Fibroblast of lung (primary cell): ENCODE results near the gene MITF. TPM values are rescaled to one million over a fixed set of nuclear protein-coding genes. Genes with fewer than 3 reads are reported as not detected.

ENCODE experiments used
- DNase-seq, 2 donors: peaks; one replicate each; pipeline versions ENCODE4 v3.0.0 to v3.0.0-alpha.2; 2010; ENCODE audit warnings: low read depth in 2 of 2
- H2AFZ ChIP-seq: 2 replicates; pipeline ENCODE4 v1.5.1; 2012; ENCODE audit warnings: low read length, control low read depth, inconsistent platforms
- H3K27ac ChIP-seq: 2 replicates; pipeline ENCODE4 v1.5.1; 2011; ENCODE audit warnings: low read length, control low read depth; ENCODE audit not compliant: insufficient read depth
- H3K27me3 ChIP-seq: 2 replicates; pipeline ENCODE4 v1.5.1; 2011; ENCODE audit warnings: mild to moderate bottlenecking, low read length; ENCODE audit not compliant: control insufficient read depth, insufficient read depth
- H3K36me3 ChIP-seq: 2 replicates; pipeline ENCODE4 v1.5.1; 2011; ENCODE audit warnings: low read length; ENCODE audit not compliant: control insufficient read depth, insufficient read depth
- H3K4me1 ChIP-seq: 2 replicates; pipeline ENCODE4 v1.5.1; 2011; ENCODE audit warnings: low read length; ENCODE audit not compliant: control insufficient read depth, insufficient read depth; ENCODE audit errors: extremely low read depth
- H3K4me2 ChIP-seq: 2 replicates; pipeline ENCODE4 v1.5.1; 2011; ENCODE audit warnings: low read length, control low read depth; ENCODE audit not compliant: insufficient read depth; ENCODE audit errors: extremely low read depth
- H3K4me3 ChIP-seq, 4 experiments: fragments of 200-600 bp in 1 of 4; sonication (generic) in 1 of 4; replicated peaks in 1 of 4; 2 replicates each; pipeline ENCODE4 v1.5.1; 2011 to 2016; ENCODE audit warnings: low read length in 4 of 4, low read depth in 3 of 4, mild to moderate bottlenecking in 3 of 4, control low read depth in 2 of 4, inconsistent platforms in 1 of 4, mixed read lengths in 1 of 4; ENCODE audit not compliant: insufficient read depth in 1 of 4; ENCODE audit errors: control extremely low read depth in 1 of 4
- H3K79me2 ChIP-seq: 2 replicates; pipeline ENCODE4 v1.5.1; 2012; ENCODE audit warnings: mild to moderate bottlenecking, low read length, inconsistent platforms; ENCODE audit not compliant: control insufficient read depth, insufficient read depth
- H3K9ac ChIP-seq: 2 replicates; pipeline ENCODE4 v1.5.1; 2011; ENCODE audit warnings: mild to moderate bottlenecking, low read length, control low read depth; ENCODE audit not compliant: insufficient read depth
- H3K9me3 ChIP-seq: 2 replicates; pipeline ENCODE4 v1.5.1; 2012; ENCODE audit warnings: low read depth, low read length; ENCODE audit not compliant: control insufficient read depth, insufficient read depth
- H4K20me1 ChIP-seq: 2 replicates; pipeline ENCODE4 v1.5.1; 2011; ENCODE audit warnings: low read length; ENCODE audit not compliant: control insufficient read depth, insufficient read depth; ENCODE audit errors: extremely low read depth
- EZH2 ChIP-seq: IDR thresholded peaks from 2 replicates; pipeline ENCODE4 v1.5.1; 2012; ENCODE audit warnings: low read length, control low read depth, mild to moderate bottlenecking; ENCODE audit errors: missing control alignments
- polyA plus RNA-seq, 2 donors: library from polyadenylated mRNA; depleted of rRNA in 1 of 2; stranded (reverse) in 1 of 2; unstranded in 1 of 2; fragments of >200 nt; gene quantifications; 2 replicates each; pipeline ENCODE4 v1.2.1, GENCODE V29; 2011 to 2012; ENCODE audit warnings: missing spikeins in 1 of 2
- total RNA-seq: library from RNA; depleted of rRNA; stranded (reverse); fragments of >200 nt; gene quantifications from 2 replicates; pipeline ENCODE4 v1.2.1, GENCODE V29; 2014
- TF ChIP-seq, protein P1 (sequence below), 2 donors: IDR thresholded peaks in 1 of 2; conservative IDR thresholded peaks in 1 of 2; 1 replicate in 1 of 2; 2 replicates in 1 of 2; pipeline ENCODE4 v1.5.1; 2011 to 2012; ENCODE audit warnings: low read length in 2 of 2, control low read depth in 1 of 2, inconsistent platforms in 1 of 2, low read depth in 1 of 2, mild to moderate bottlenecking in 1 of 2

MITF gene
- total and polyA plus RNA-seq, 2 donors (not counting 1 experiment from before 2014, with no cell fraction given): 31.6 to 34.3 TPM

DNA sequence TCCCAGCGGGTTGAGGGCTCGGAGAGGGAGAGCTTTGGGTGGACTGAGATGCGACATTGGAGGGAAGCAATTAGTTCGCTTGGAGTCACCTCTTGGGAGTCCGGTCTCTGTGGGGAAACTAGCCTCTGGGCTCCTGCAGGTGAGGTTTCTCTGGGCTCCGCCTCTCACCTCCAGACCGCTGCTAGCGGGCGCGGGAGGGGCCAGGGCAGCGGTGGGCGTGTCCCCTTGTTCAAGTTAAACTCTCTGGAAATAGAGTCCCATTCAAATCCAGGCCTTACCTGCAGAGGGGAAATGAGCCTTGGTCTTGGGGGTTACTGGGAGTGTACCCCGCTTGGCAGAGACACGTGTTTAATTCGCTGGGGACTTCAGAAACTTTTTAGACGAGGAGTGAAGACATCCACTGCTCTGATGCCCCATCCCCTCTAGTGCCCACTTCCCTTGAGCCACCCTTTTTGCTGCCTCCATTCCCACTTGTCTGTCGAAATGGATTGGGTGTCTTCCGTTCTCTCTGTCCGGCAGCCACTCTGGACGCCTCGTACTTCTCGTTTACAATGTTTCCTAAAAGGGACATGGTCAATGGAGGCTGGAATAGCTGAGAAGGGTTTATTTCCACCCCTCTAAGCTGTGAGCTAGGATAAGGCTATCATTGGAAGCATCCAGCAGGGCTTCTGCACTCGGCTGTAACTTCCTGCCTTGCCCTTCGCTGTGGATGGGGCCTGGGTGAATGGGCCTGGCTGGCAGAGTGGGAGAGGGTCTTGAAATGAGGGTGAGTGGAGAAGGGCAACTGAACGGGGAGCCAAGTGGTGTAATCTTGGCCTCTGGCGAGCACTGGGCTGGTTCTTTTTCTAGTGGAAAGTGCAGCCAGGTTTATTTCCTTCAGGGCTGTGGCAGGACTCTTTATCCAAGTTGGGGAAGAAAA is 1.1 kb downstream of the MITF start:
- no peaks in the 10 kb centered on the region for H3K36me3 ChIP-seq

GRCh38 chr3:69741032-69741767 is 1.9 kb downstream of the MITF start:
- H3K4me2 ChIP-seq: peak overlapping the region; percentile 74
- no peak overlapping the region for H3K9ac ChIP-seq
- H3K36me3 ChIP-seq: no peaks in the 10 kb centered on the region
- no peak overlapping the region for H2AFZ ChIP-seq
- H3K27ac ChIP-seq: no peak overlapping the region
- DNase-seq: no peak
- no peaks in the 10 kb centered on the region for H3K27me3 ChIP-seq
- H3K4me3 ChIP-seq: peak overlapping the region; percentile 73 to 86 (median 80)
- no peaks in the 10 kb centered on the region for H3K9me3 ChIP-seq
- peaks cover 11% of the 10 kb centered on the region for H3K4me1 ChIP-seq
- TF ChIP-seq EZH2: no peak
- TF ChIP-seq, protein P1, sequence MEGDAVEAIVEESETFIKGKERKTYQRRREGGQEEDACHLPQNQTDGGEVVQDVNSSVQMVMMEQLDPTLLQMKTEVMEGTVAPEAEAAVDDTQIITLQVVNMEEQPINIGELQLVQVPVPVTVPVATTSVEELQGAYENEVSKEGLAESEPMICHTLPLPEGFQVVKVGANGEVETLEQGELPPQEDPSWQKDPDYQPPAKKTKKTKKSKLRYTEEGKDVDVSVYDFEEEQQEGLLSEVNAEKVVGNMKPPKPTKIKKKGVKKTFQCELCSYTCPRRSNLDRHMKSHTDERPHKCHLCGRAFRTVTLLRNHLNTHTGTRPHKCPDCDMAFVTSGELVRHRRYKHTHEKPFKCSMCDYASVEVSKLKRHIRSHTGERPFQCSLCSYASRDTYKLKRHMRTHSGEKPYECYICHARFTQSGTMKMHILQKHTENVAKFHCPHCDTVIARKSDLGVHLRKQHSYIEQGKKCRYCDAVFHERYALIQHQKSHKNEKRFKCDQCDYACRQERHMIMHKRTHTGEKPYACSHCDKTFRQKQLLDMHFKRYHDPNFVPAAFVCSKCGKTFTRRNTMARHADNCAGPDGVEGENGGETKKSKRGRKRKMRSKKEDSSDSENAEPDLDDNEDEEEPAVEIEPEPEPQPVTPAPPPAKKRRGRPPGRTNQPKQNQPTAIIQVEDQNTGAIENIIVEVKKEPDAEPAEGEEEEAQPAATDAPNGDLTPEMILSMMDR (conservative IDR thresholded peaks at IDR 0.05 in 1 of 2, IDR thresholded peaks at IDR 0.05 in 1 of 2; ENCODE audit: low read depth in 1 of 2, low read length in 2 of 2): no peak
- no peaks in the 10 kb centered on the region for H4K20me1 ChIP-seq
- peaks cover 10% of the 10 kb centered on the region for H3K79me2 ChIP-seq

More for the DNA sequence above, 1.1 kb downstream of the MITF start:
- H3K4me2 ChIP-seq: peak overlapping the region; percentile 74
- H3K27me3 ChIP-seq: no peaks in the 10 kb centered on the region
- H3K27ac ChIP-seq: no peak overlapping the region
- peaks cover 8% of the 10 kb centered on the region for H3K79me2 ChIP-seq
- H2AFZ ChIP-seq: peak overlapping the region; percentile 47
- no peaks in the 10 kb centered on the region for H4K20me1 ChIP-seq
- H3K4me3 ChIP-seq: peak overlapping the region; percentile 73 to 86 (median 80)
- TF ChIP-seq, protein P1 (conservative IDR thresholded peaks at IDR 0.05 in 1 of 2, IDR thresholded peaks at IDR 0.05 in 1 of 2; ENCODE audit: low read depth in 1 of 2, low read length in 2 of 2): no peak
- no peak for TF ChIP-seq EZH2
- peak overlapping the region; percentile 13 for H3K9ac ChIP-seq
- peaks cover 7% of the 10 kb centered on the region for H3K4me1 ChIP-seq
- DNase-seq: no peak
- H3K9me3 ChIP-seq: no peaks in the 10 kb centered on the region

DNA sequence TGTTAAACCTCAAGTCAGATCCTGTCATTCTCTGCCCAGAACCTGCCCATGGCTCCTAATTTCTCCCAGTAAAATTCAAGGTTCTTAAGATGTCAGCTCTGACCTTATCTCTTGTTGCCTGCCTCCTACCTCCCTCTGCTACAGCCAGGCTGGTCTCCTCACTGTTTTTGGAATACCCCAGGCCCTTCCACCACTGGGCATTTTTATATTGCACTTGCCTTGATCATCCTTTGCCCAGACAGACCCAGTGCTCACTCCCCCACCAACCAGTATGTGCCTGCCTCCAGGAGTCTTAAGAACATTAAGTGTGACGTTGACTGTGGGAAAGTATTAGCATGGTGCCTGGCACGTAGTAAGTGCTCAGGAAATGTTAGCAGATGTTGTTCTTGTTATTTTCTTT is 3.1 kb downstream of the MITF start:
- Histone ChIP-seq H4K20me1 (no peaks in the 10 kb centered on the region), H3K4me2 (no peak overlapping the region), H3K27me3 (no peaks in the 10 kb centered on the region), H3K4me3 (no peak overlapping the region), H2AFZ (no peak overlapping the region), H3K9me3 (no peaks in the 10 kb centered on the region), H3K27ac (no peak overlapping the region), H3K4me1 (peaks cover 21% of the 10 kb centered on the region), H3K79me2 (peaks cover 10% of the 10 kb centered on the region), H3K36me3 (no peaks in the 10 kb centered on the region), H3K9ac (no peak overlapping the region)
- TF ChIP-seq EZH2: no peak
- TF ChIP-seq, protein P1 (conservative IDR thresholded peaks at IDR 0.05 in 1 of 2, IDR thresholded peaks at IDR 0.05 in 1 of 2; ENCODE audit: low read depth in 1 of 2, low read length in 2 of 2): no peak
- DNase-seq: no peak
